Endothelial cell of umbilical vein (primary cell): Measurements from ENCODE around the gene ZNF385D. TPM values are rescaled to one million over a fixed set of nuclear protein-coding genes. Genes with fewer than 3 reads are reported as not detected.

ENCODE experiments used
- BruUV-seq: library from RNA; stranded (reverse); fragments of 400-500 nt; replicated peaks from 2 replicates; lab custom pipeline; 2021; lab: Mats Ljungman, UMichigan
- CTCF ChIA-PET: fragments of 300-600, 350-600 bp; sonication (Branson Sonifier 250); formaldehyde crosslinking; loops from one replicate; lab custom pipeline; 2021; ENCODE audit warnings: antibody characterized with exemption, inconsistent platforms; lab: Charles Lee
- POLR2A ChIA-PET: fragments of 300-600, 350-600 bp; sonication (Branson Sonifier 250); formaldehyde crosslinking; loops from one replicate; lab custom pipeline; 2021; ENCODE audit warnings: antibody characterized with exemption, inconsistent platforms; lab: Charles Lee
- DNase-seq: peaks from one replicate; pipeline ENCODE4 v3.0.0-alpha.2; 2011; ENCODE audit warnings: low read depth, low spot score
- FAIRE-seq: peaks from 2 replicates; lab custom pipeline; 2011; peaks lifted over from hg19 to GRCh38; lab: Jason Lieb, UNC
- H2AFZ ChIP-seq: 2 replicates; pipeline ENCODE4 v1.6.0; 2012; ENCODE audit warnings: low read depth, low read length, control low read depth, inconsistent platforms
- H3K27ac ChIP-seq: 2 replicates; pipeline ENCODE4 v1.5.1; 2011; ENCODE audit warnings: low read depth, mild to moderate bottlenecking, control low read depth, low read length, moderate library complexity; ENCODE audit not compliant: insufficient read depth
- H3K27me3 ChIP-seq, 2 experiments: 2 replicates each; pipeline versions ENCODE4 v1.6.0 to v1.6.1; 2011; ENCODE audit warnings: low read length in 2 of 2, mixed read lengths in 1 of 2; ENCODE audit not compliant: control insufficient read depth in 2 of 2, insufficient read depth in 2 of 2
- H3K36me3 ChIP-seq, 2 experiments: 2 replicates in 1 of 2; 3 replicates in 1 of 2; pipeline ENCODE4 v1.5.1; 2011; ENCODE audit warnings: low read length in 2 of 2, mild to moderate bottlenecking in 1 of 2, moderate library complexity in 1 of 2; ENCODE audit not compliant: control insufficient read depth in 2 of 2, insufficient read depth in 2 of 2; ENCODE audit errors: extremely low read depth in 1 of 2
- H3K4me1 ChIP-seq: 3 replicates; pipeline ENCODE4 v1.5.1; 2011; ENCODE audit warnings: mild to moderate bottlenecking, low read length; ENCODE audit not compliant: control insufficient read depth, insufficient read depth; ENCODE audit errors: extremely low read depth
- H3K4me2 ChIP-seq: 2 replicates; pipeline ENCODE4 v1.6.1; 2011; ENCODE audit warnings: low read length, control low read depth, mixed read lengths; ENCODE audit not compliant: insufficient read depth
- H3K4me3 ChIP-seq, 3 experiments: fragments of 200-600 bp in 1 of 3; sonication (generic), shearing (Covaris generic) in 1 of 3; replicated peaks in 1 of 3; 2 replicates each; pipeline ENCODE4 v1.5.1; 2011 to 2016; ENCODE audit warnings: control low read depth in 3 of 3, low read length in 3 of 3, mild to moderate bottlenecking in 2 of 3, inconsistent platforms in 1 of 3, low read depth in 1 of 3, moderate library complexity in 1 of 3; ENCODE audit not compliant: insufficient read depth in 1 of 3
- H3K79me2 ChIP-seq: 2 replicates; pipeline ENCODE4 v1.6.0; 2012; ENCODE audit warnings: low read length, inconsistent platforms; ENCODE audit not compliant: control insufficient read depth, insufficient read depth
- H3K9ac ChIP-seq: replicated peaks from 2 replicates; pipeline ENCODE3; 2011; ENCODE audit warnings: low read length, control low read depth; ENCODE audit not compliant: insufficient read depth; ENCODE audit errors: extremely low read depth
- H3K9me1 ChIP-seq: replicated peaks from 3 replicates; pipeline ENCODE4 v1.6.0; 2011; ENCODE audit warnings: mild to moderate bottlenecking, low read length; ENCODE audit not compliant: control insufficient read depth, insufficient read depth; ENCODE audit errors: extremely low read depth
- H3K9me3 ChIP-seq: replicated peaks from 2 replicates; pipeline ENCODE4 v1.5.1; 2012; ENCODE audit warnings: low read length, inconsistent platforms; ENCODE audit not compliant: control insufficient read depth, insufficient read depth
- H4K20me1 ChIP-seq: replicated peaks from 2 replicates; pipeline ENCODE3; 2011; ENCODE audit warnings: mild to moderate bottlenecking, low read length; ENCODE audit not compliant: control insufficient read depth, insufficient read depth; ENCODE audit errors: extremely low read depth
- EZH2 ChIP-seq: IDR thresholded peaks from 2 replicates; pipeline ENCODE4 v1.6.1; 2012; ENCODE audit warnings: borderline replicate concordance, low read depth, mild to moderate bottlenecking, moderate library complexity, low read length, inconsistent platforms; ENCODE audit not compliant: severe bottlenecking
- FOS ChIP-seq: IDR thresholded peaks from 2 replicates; pipeline ENCODE4 v1.6.1; 2011; ENCODE audit warnings: mild to moderate bottlenecking, low read length, moderate library complexity, borderline replicate concordance; ENCODE audit not compliant: insufficient read depth
- GATA2 ChIP-seq: IDR thresholded peaks from 2 replicates; pipeline ENCODE4 v1.7.0; 2011; ENCODE audit warnings: low read depth, mild to moderate bottlenecking, moderate library complexity, mixed read lengths, low read length; ENCODE audit not compliant: insufficient read length, insufficient read depth
- JUN ChIP-seq: IDR thresholded peaks from 2 replicates; pipeline ENCODE4 v1.6.1; 2011; ENCODE audit warnings: borderline replicate concordance, low read depth; ENCODE audit not compliant: insufficient read length, insufficient read depth
- MAX ChIP-seq: IDR thresholded peaks from 2 replicates; pipeline ENCODE4 v1.6.1; 2011; ENCODE audit not compliant: insufficient read depth, insufficient read length
- MYC ChIP-seq: IDR thresholded peaks from one replicate; pipeline ENCODE4 v1.6.1; 2011; ENCODE audit warnings: mild to moderate bottlenecking, low read depth, low read length
- POLR2A ChIP-seq: IDR thresholded peaks from 2 replicates; pipeline ENCODE4 v1.6.1; 2012; ENCODE audit warnings: low read depth, mild to moderate bottlenecking, control low read depth, low read length
- POLR2AphosphoS5 ChIP-seq: IDR thresholded peaks from 2 replicates; pipeline ENCODE4 v1.6.1; 2012; ENCODE audit warnings: low read depth, mild to moderate bottlenecking, control low read depth, low read length, moderate library complexity; ENCODE audit not compliant: insufficient read depth
- dilution Hi-C: fragments of 300-500 bp; cut with MboI; formaldehyde crosslinking; loops from one replicate; pipeline ENCODE4 v1.15.0; 2019; ENCODE audit warnings: low sequenced_read_pairs; ENCODE audit not compliant: extremely low pct_ligation_motif_present
- intact Hi-C: fragments of 100-400 bp; cut with micrococcal nuclease; formaldehyde crosslinking; loops from one replicate; pipeline ENCODE4 v1.10.0; 2022
- polyA plus RNA-seq, 4 experiments: library from polyadenylated mRNA; depleted of rRNA in 3 of 4; stranded (reverse) in 3 of 4; unstranded in 1 of 4; fragments of >200 nt; gene quantifications; 2 replicates each; pipeline versions ENCODE4 v1.2.1 to v1.2.3, GENCODE V29; 2011 to 2012; ENCODE audit warnings: missing spikeins in 1 of 4
- total RNA-seq: library from RNA; stranded (reverse); gene quantifications from 2 replicates; pipeline ENCODE4 v1.2.3, GENCODE V29; 2021
- TF ChIP-seq, protein P1 (sequence below), 2 donors: IDR thresholded peaks; 1 replicate in 1 of 2; 2 replicates in 1 of 2; pipeline ENCODE4 v1.5.1; 2011; ENCODE audit warnings: low read length in 2 of 2, mild to moderate bottlenecking in 2 of 2, moderate library complexity in 2 of 2, control low read depth in 1 of 2, inconsistent platforms in 1 of 2, low read depth in 1 of 2; ENCODE audit not compliant: insufficient read depth in 1 of 2; ENCODE audit errors: extremely low read depth in 1 of 2

ZNF385D gene
- total and polyA plus RNA-seq, 2 donors (not counting 3 experiments of a cell fraction or from before 2014, with no cell fraction given), result not detected

- Histone ChIP-seq H3K4me2 (no peak overlapping the region), H3K27me3 (no peaks in the 10 kb centered on the region), H3K9ac (no peak overlapping the region), H3K27ac (no peak overlapping the region), H3K9me1 (no peaks in the 10 kb centered on the region), H4K20me1 (no peaks in the 10 kb centered on the region), H3K9me3 (no peaks in the 10 kb centered on the region), H3K79me2 (no peaks in the 10 kb centered on the region), H3K4me1 (no peaks in the 10 kb centered on the region), H3K4me3 (no peak overlapping the region), H3K36me3 (no peaks in the 10 kb centered on the region), H2AFZ (no peak overlapping the region)
- dilution Hi-C loops, result no loop called here
- ChIA-PET POLR2A (no interaction called here), CTCF (no interaction called here)
- TF ChIP-seq MYC (no peak), POLR2A (no peak), FOS (no peak), JUN (no peak), GATA2 (no peak), POLR2AphosphoS5 (no peak), MAX (no peak), EZH2 (no peak)
- TF ChIP-seq, protein P1, sequence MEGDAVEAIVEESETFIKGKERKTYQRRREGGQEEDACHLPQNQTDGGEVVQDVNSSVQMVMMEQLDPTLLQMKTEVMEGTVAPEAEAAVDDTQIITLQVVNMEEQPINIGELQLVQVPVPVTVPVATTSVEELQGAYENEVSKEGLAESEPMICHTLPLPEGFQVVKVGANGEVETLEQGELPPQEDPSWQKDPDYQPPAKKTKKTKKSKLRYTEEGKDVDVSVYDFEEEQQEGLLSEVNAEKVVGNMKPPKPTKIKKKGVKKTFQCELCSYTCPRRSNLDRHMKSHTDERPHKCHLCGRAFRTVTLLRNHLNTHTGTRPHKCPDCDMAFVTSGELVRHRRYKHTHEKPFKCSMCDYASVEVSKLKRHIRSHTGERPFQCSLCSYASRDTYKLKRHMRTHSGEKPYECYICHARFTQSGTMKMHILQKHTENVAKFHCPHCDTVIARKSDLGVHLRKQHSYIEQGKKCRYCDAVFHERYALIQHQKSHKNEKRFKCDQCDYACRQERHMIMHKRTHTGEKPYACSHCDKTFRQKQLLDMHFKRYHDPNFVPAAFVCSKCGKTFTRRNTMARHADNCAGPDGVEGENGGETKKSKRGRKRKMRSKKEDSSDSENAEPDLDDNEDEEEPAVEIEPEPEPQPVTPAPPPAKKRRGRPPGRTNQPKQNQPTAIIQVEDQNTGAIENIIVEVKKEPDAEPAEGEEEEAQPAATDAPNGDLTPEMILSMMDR (IDR thresholded peaks at IDR 0.05; ENCODE audit: extremely low read depth in 1 of 2, insufficient read depth in 1 of 2, low read depth in 1 of 2, low read length in 2 of 2), result no peak
- FAIRE-seq, result no peak
- no peak for DNase-seq
- no TSS peak for BruUV-seq
- intact Hi-C loops, result no loop called here
These were observed 112.5 kb downstream of the ZNF385D start for GRCh38 chr3:21638488-21638887.
